Measurements from ENCODE around the gene CDK14. TPM values are rescaled to one million over a fixed set of nuclear protein-coding genes. Genes with fewer than 3 reads are reported as not detected.

The CDK14 gene
- polyA plus RNA-seq, 3 donors: 1.7 to 2.5 (median 2.1) TPM

DNA sequence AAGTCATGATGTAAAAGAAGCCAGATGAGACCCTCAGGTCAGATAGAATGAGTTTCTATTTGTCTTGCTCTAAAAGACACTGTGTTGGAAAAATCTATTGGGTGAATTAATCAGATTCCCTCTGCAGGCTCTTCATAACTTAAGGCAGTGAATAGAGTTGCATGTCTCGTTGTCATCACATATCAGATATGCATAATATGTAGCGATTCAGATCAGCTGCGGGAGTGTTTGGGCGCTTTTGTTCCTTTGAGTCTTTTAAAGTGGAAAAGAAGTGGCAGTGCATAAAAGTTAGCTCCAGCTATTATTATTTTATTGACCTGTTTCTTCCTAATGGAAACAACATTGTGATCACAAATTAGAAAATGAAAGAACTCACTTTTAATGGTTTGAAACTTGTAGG lies 84.4 kb downstream of the CDK14 start:
- TF ChIP-seq, protein P1, sequence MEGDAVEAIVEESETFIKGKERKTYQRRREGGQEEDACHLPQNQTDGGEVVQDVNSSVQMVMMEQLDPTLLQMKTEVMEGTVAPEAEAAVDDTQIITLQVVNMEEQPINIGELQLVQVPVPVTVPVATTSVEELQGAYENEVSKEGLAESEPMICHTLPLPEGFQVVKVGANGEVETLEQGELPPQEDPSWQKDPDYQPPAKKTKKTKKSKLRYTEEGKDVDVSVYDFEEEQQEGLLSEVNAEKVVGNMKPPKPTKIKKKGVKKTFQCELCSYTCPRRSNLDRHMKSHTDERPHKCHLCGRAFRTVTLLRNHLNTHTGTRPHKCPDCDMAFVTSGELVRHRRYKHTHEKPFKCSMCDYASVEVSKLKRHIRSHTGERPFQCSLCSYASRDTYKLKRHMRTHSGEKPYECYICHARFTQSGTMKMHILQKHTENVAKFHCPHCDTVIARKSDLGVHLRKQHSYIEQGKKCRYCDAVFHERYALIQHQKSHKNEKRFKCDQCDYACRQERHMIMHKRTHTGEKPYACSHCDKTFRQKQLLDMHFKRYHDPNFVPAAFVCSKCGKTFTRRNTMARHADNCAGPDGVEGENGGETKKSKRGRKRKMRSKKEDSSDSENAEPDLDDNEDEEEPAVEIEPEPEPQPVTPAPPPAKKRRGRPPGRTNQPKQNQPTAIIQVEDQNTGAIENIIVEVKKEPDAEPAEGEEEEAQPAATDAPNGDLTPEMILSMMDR (IDR thresholded peaks at IDR 0.05): no peak
- no peak overlapping the region for H3K4me3 Mint-ChIP-seq
- Histone ChIP-seq H3K9ac (ENCODE audit: insufficient read depth, low read length, poor library complexity, severe bottlenecking) (no peak overlapping the region), H3K27ac (ENCODE audit: low read depth in 1 of 2, low read length in 2 of 2) (no peak overlapping the region), H3K79me2 (ENCODE audit: insufficient read depth, low read length) (no peaks in the 10 kb centered on the region), H3K4me2 (replicated peaks; ENCODE audit: extremely low read depth, low read length, poor library complexity, severe bottlenecking) (no peak overlapping the region), H3K9me3 (replicated peaks in 1 of 2; ENCODE audit: control insufficient read depth in 1 of 2, insufficient read depth in 1 of 2, low read length in 2 of 2) (no peaks in the 10 kb centered on the region), H4K20me1 (ENCODE audit: insufficient read depth, low read length) (no peaks in the 10 kb centered on the region), H3K36me3 (replicated peaks in 1 of 2; ENCODE audit: control insufficient read depth in 1 of 2, insufficient read depth in 2 of 2, low read length in 2 of 2) (no peaks in the 10 kb centered on the region), H3K27me3 (ENCODE audit: control insufficient read depth in 2 of 2, insufficient read depth in 2 of 2, low read length in 2 of 2) (no peaks in the 10 kb centered on the region), H3K4me3 (replicated peaks in 1 of 3; ENCODE audit: low read depth in 2 of 3, low read length in 3 of 3) (no peak overlapping the region), H2AFZ (ENCODE audit: insufficient read depth, low read depth, low read length, poor library complexity, severe bottlenecking) (no peak overlapping the region), H3K4me1 (ENCODE audit: control insufficient read depth in 1 of 2, insufficient read depth in 2 of 2, low read length in 2 of 2) (no peaks in the 10 kb centered on the region)
- no peaks in the 10 kb centered on the region for H3K9me3 Mint-ChIP-seq
- H3K27ac Mint-ChIP-seq: no peak overlapping the region
- intact Hi-C loops (cut with micrococcal nuclease): no loop called here
- no CpG with 5 or more reads among the region's 4 CpGs for WGBS (ENCODE audit: insufficient coverage)
- peaks cover 2% of the 10 kb centered on the region for H3K4me1 Mint-ChIP-seq
- H3K36me3 Mint-ChIP-seq: no peaks in the 10 kb centered on the region
- no peaks in the 10 kb centered on the region for H3K27me3 Mint-ChIP-seq (ENCODE audit: low read depth in 3 of 3)
- no peak for DNase-seq

GRCh38 chr7:90681336-90682022 lies 85.4 kb downstream of the CDK14 start:
- no peaks in the 10 kb centered on the region for H4K20me1 ChIP-seq (ENCODE audit: insufficient read depth, low read length)
- H3K79me2 ChIP-seq (ENCODE audit: insufficient read depth, low read length): no peaks in the 10 kb centered on the region
- H2AFZ ChIP-seq (ENCODE audit: insufficient read depth, low read depth, low read length, poor library complexity, severe bottlenecking): no peak overlapping the region
- TF ChIP-seq, protein P1 (IDR thresholded peaks at IDR 0.05): no peak
- H3K27ac ChIP-seq (ENCODE audit: low read depth in 1 of 2, low read length in 2 of 2): no peak overlapping the region
- Mint-ChIP-seq H3K4me3 (no peak overlapping the region), H3K27me3 (ENCODE audit: low read depth in 3 of 3) (no peaks in the 10 kb centered on the region), H3K4me1 (no peaks in the 10 kb centered on the region), H3K9me3 (no peaks in the 10 kb centered on the region), H3K27ac (no peak overlapping the region), H3K36me3 (no peaks in the 10 kb centered on the region)
- no peaks in the 10 kb centered on the region for H3K9me3 ChIP-seq (replicated peaks in 1 of 2; ENCODE audit: control insufficient read depth in 1 of 2, insufficient read depth in 1 of 2, low read length in 2 of 2)
- H3K36me3 ChIP-seq (replicated peaks in 1 of 2; ENCODE audit: control insufficient read depth in 1 of 2, insufficient read depth in 2 of 2, low read length in 2 of 2): no peaks in the 10 kb centered on the region
- no peak for DNase-seq
- H3K4me3 ChIP-seq (replicated peaks in 1 of 3; ENCODE audit: low read depth in 2 of 3, low read length in 3 of 3): no peak overlapping the region
- intact Hi-C loops (cut with micrococcal nuclease): no loop called here
- H3K27me3 ChIP-seq (ENCODE audit: control insufficient read depth in 2 of 2, insufficient read depth in 2 of 2, low read length in 2 of 2): no peaks in the 10 kb centered on the region
- no peak overlapping the region for H3K9ac ChIP-seq (ENCODE audit: insufficient read depth, low read length, poor library complexity, severe bottlenecking)
- no peak overlapping the region for H3K4me2 ChIP-seq (replicated peaks; ENCODE audit: extremely low read depth, low read length, poor library complexity, severe bottlenecking)
- WGBS (ENCODE audit: insufficient coverage): no CpG with 5 or more reads among the region's 2 CpGs
- no peaks in the 10 kb centered on the region for H3K4me1 ChIP-seq (ENCODE audit: control insufficient read depth in 1 of 2, insufficient read depth in 2 of 2, low read length in 2 of 2)
